Measurements from ENCODE around the gene EML4.

GRCh38 chr2:42340938-42341636, 171.9 kb downstream of the EML4 start:
- TF ChIP-seq, protein P1, sequence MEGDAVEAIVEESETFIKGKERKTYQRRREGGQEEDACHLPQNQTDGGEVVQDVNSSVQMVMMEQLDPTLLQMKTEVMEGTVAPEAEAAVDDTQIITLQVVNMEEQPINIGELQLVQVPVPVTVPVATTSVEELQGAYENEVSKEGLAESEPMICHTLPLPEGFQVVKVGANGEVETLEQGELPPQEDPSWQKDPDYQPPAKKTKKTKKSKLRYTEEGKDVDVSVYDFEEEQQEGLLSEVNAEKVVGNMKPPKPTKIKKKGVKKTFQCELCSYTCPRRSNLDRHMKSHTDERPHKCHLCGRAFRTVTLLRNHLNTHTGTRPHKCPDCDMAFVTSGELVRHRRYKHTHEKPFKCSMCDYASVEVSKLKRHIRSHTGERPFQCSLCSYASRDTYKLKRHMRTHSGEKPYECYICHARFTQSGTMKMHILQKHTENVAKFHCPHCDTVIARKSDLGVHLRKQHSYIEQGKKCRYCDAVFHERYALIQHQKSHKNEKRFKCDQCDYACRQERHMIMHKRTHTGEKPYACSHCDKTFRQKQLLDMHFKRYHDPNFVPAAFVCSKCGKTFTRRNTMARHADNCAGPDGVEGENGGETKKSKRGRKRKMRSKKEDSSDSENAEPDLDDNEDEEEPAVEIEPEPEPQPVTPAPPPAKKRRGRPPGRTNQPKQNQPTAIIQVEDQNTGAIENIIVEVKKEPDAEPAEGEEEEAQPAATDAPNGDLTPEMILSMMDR (IDR thresholded peaks at IDR 0.05), result no peak
- TF ChIP-seq EZH2phosphoT487 (IDR thresholded peaks at IDR 0.05), result no peak
- no peak for TF ChIP-seq EZH2 (IDR thresholded peaks at IDR 0.05)

Data from neural progenitor cell (in vitro differentiated cells).